Mucosa of rectum (tissue), 2 donors: Measurements from ENCODE around the gene LRRIQ4.

Experiments
- H3K27ac ChIP-seq, 2 donors: one replicate each; pipeline ENCODE4 v1.7.0; 2013; ENCODE audit warnings: inconsistent platforms in 2 of 2, low read depth in 2 of 2, low read length in 2 of 2
- H3K27me3 ChIP-seq, 2 donors: one replicate each; pipeline ENCODE4 v1.7.0; 2013; ENCODE audit warnings: low read length in 2 of 2; ENCODE audit not compliant: control insufficient read depth in 2 of 2, insufficient read depth in 2 of 2
- H3K36me3 ChIP-seq, 2 donors: one replicate each; pipeline ENCODE4 v1.7.0; 2013; ENCODE audit warnings: low read length in 2 of 2; ENCODE audit not compliant: control insufficient read depth in 2 of 2, insufficient read depth in 2 of 2
- H3K4me1 ChIP-seq, 2 donors: one replicate each; pipeline ENCODE4 v1.7.0; 2013; ENCODE audit warnings: low read length in 2 of 2, mild to moderate bottlenecking in 1 of 2; ENCODE audit not compliant: control insufficient read depth in 2 of 2, insufficient read depth in 2 of 2
- H3K4me3 ChIP-seq, 2 donors: one replicate each; pipeline ENCODE4 v1.7.0; 2013; ENCODE audit warnings: low read length in 2 of 2
- H3K9ac ChIP-seq, 2 donors: one replicate each; pipeline ENCODE4 v1.7.0; 2013; ENCODE audit warnings: low read length in 2 of 2, low read depth in 1 of 2, mild to moderate bottlenecking in 1 of 2
- H3K9me3 ChIP-seq, 2 donors: one replicate each; pipeline ENCODE4 v1.7.0; 2013; ENCODE audit warnings: low read length in 2 of 2; ENCODE audit not compliant: control insufficient read depth in 2 of 2
- donor health status: healthy.
- donor health status: Normal muscosa, but diverticular disease.

The LRRIQ4 gene

GRCh38 chr3:169809230-169809795 is 3.4 kb upstream of the LRRIQ4 start:
- H3K9ac ChIP-seq, result no peak overlapping the region
- H3K4me1 ChIP-seq, result peaks cover 3 to 10% of the 10 kb centered on the region in 2 donors
- no peaks in the 10 kb centered on the region for H3K36me3 ChIP-seq
- H3K4me3 ChIP-seq, result no peak overlapping the region
- no peaks in the 10 kb centered on the region for H3K9me3 ChIP-seq
- H3K27ac ChIP-seq, result no peak overlapping the region
- no peaks in the 10 kb centered on the region for H3K27me3 ChIP-seq

DNA sequence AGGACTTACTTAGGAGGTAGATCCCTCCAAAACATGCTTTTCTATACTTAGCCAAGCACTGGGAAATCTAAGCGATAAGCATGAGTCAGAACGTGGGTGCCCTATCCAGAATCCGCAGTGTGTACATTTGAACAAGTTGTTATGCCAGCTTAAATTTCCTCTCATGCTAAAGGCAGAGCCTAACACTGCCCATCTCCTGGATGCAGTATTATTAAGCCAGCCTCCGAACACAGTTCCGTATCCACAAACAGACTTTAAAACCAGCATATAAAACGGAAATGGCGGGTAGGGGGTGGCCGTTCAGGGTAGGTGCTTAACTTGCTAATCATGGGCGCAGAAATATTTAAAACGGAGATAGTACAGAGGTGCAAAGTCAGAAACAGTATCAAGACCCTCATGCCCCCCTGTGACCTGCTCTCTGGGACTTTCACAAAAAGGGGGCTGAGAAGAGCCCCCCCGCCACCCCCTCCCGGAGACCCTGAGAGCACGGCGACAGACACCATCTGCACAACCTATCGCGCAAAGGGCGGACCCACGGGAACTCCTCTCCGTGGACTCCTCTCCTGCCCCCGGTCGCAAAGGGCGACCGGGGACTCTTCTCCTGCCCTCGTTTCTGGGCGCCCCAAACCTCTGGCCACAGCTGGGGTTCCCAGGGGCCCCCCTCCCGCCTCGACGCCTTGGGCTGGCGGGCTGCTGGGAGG is 889 bp upstream of the LRRIQ4 start:
- peak overlapping the region; percentile 60 to 73 for H3K4me3 ChIP-seq
- no peaks in the 10 kb centered on the region for H3K36me3 ChIP-seq
- H3K4me1 ChIP-seq, result peaks cover 3 to 10% of the 10 kb centered on the region in 2 donors
- peak overlapping the region; percentile 53 to 57 for H3K27ac ChIP-seq
- no peaks in the 10 kb centered on the region for H3K27me3 ChIP-seq
- no peaks in the 10 kb centered on the region for H3K9me3 ChIP-seq
- H3K9ac ChIP-seq, result peak overlapping the region; percentile 42 to 72

GRCh38 chr3:169813278-169813677 is 608 bp downstream of the LRRIQ4 start:
- Histone ChIP-seq H3K27ac (no peak overlapping the region), H3K9ac (peak overlapping the region; percentile 5 to 44), H3K9me3 (no peaks in the 10 kb centered on the region), H3K36me3 (no peaks in the 10 kb centered on the region), H3K4me3 (peak overlapping the region; percentile 60 to 73), H3K4me1 (peaks cover 3 to 10% of the 10 kb centered on the region in 2 donors), H3K27me3 (no peaks in the 10 kb centered on the region)

GRCh38 chr3:169813757-169814517 is 1.3 kb downstream of the LRRIQ4 start:
- H3K36me3 ChIP-seq, result no peaks in the 10 kb centered on the region
- no peaks in the 10 kb centered on the region for H3K9me3 ChIP-seq
- peak overlapping the region; percentile 60 to 73 for H3K4me3 ChIP-seq
- H3K27ac ChIP-seq, result peak overlapping the region; percentile 26 to 52
- H3K9ac ChIP-seq, result peak overlapping the region; percentile 34 to 44
- peaks cover 3 to 10% of the 10 kb centered on the region in 2 donors for H3K4me1 ChIP-seq
- no peaks in the 10 kb centered on the region for H3K27me3 ChIP-seq

- H3K27ac ChIP-seq, result no peak overlapping the region
- no peaks in the 10 kb centered on the region for H3K36me3 ChIP-seq
- no peak overlapping the region for H3K9ac ChIP-seq
- H3K4me1 ChIP-seq, result peaks cover 3 to 10% of the 10 kb centered on the region in 2 donors
- no peaks in the 10 kb centered on the region for H3K27me3 ChIP-seq
- no peaks in the 10 kb centered on the region for H3K9me3 ChIP-seq
- no peak overlapping the region for H3K4me3 ChIP-seq
Measured at GRCh38 chr3:169815590-169816150, 3.0 kb downstream of the LRRIQ4 start.

DNA sequence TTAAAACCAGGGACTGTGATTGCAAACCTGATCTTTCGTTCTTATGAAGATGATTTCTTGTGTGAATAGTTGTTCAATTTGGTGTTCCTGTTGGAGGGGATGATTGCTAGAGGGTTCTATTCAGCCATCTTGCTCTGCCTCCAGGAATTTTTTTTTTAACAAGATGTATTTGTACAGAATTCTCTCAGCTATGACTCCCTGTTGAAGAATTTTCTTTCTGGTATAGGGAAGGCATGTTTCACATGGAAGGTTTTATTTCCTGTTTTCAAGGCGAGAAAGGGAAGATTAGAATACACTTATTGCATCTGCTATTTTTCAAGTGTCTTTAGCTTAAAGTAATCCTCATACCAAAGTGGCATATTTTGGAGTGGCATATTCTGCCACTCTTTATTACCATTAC is 5.6 kb downstream of the LRRIQ4 start:
- H3K27ac ChIP-seq, result no peak overlapping the region
- no peak overlapping the region for H3K4me3 ChIP-seq
- no peaks in the 10 kb centered on the region for H3K36me3 ChIP-seq
- no peaks in the 10 kb centered on the region for H3K9me3 ChIP-seq
- no peak overlapping the region for H3K9ac ChIP-seq
- H3K4me1 ChIP-seq, result peaks cover 0 to 5% of the 10 kb centered on the region in 2 donors
- H3K27me3 ChIP-seq, result no peaks in the 10 kb centered on the region

- no peaks in the 10 kb centered on the region for H3K9me3 ChIP-seq
- H3K27ac ChIP-seq, result peak overlapping the region; percentile 14 to 74
- peak overlapping the region in 1 of 2 donors; percentile 28 for H3K4me3 ChIP-seq
- no peak overlapping the region for H3K9ac ChIP-seq
- H3K36me3 ChIP-seq, result no peaks in the 10 kb centered on the region
- H3K27me3 ChIP-seq, result no peaks in the 10 kb centered on the region
- H3K4me1 ChIP-seq, result peaks cover 0 to 4% of the 10 kb centered on the region in 2 donors
Measured at GRCh38 chr3:169822091-169822490, 9.4 kb downstream of the LRRIQ4 start.

- H3K36me3 ChIP-seq, result no peaks in the 10 kb centered on the region
- H3K27ac ChIP-seq, result peak overlapping the region; percentile 14 to 74
- H3K4me3 ChIP-seq, result peak overlapping the region in 1 of 2 donors; percentile 28
- no peaks in the 10 kb centered on the region for H3K27me3 ChIP-seq
- no peaks in the 10 kb centered on the region for H3K9me3 ChIP-seq
- H3K4me1 ChIP-seq, result peaks cover 0 to 4% of the 10 kb centered on the region in 2 donors
- no peak overlapping the region for H3K9ac ChIP-seq
Measured at GRCh38 chr3:169822540-169822939, 9.9 kb downstream of the LRRIQ4 start.

GRCh38 chr3:169822983-169823382 is 10.3 kb downstream of the LRRIQ4 start:
- Histone ChIP-seq H3K27ac (peak overlapping the region; percentile 14 to 74), H3K9me3 (no peaks in the 10 kb centered on the region), H3K4me1 (peaks cover 0 to 4% of the 10 kb centered on the region in 2 donors), H3K27me3 (no peaks in the 10 kb centered on the region), H3K4me3 (no peak overlapping the region), H3K9ac (no peak overlapping the region), H3K36me3 (no peaks in the 10 kb centered on the region)

DNA sequence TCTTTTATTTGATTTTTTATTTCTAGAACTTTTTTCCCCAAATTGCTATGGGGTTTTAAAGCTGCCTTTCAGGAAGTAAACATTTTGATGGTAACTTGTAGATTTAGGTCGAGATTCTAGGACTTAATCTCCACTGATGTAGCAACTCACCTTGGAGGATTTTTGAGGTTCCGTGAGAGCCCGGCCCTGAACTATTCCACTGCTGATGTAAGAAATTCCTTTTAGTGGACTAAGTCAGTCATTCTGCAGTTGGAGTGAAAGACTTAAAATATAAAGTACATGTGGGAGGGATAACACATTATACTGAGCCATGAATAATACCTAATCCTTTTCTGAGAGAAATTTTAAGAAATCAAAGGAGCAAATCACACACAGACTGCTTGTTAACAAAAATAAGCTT is 12.6 kb downstream of the LRRIQ4 start:
- Histone ChIP-seq H3K4me1 (peaks cover 0 to 4% of the 10 kb centered on the region in 2 donors), H3K36me3 (no peaks in the 10 kb centered on the region), H3K4me3 (no peak overlapping the region), H3K9ac (no peak overlapping the region), H3K9me3 (no peaks in the 10 kb centered on the region), H3K27me3 (no peaks in the 10 kb centered on the region), H3K27ac (no peak overlapping the region)
